Measurements from ENCODE around the gene ZFP62. TPM values are rescaled to one million over a fixed set of nuclear protein-coding genes. Genes with fewer than 3 reads are reported as not detected.
A peak's percentile ranks its signal among the peaks of the same experiment; 100 is the strongest.

ZFP62 gene
- total and polyA plus RNA-seq, 12 donors = 6.4 to 24.9 (median 13.6) TPM

GRCh38 chr5:180817893-180818674 is 43.0 kb downstream of the ZFP62 start:
- intact Hi-C loops (cut with DNase I) = loop anchor here in 3 of 10 donors (5.0 to 10.0 kb wide), 2 partner anchors 44 to 427 kb away; partner anchors contain the start of genes ZFP62 (in 2 of the 3) and RACK1 (in 1 of the 3)
- Histone ChIP-seq H3K27me3 (no peaks in the 10 kb centered on the region), H3K9me3 (no peaks in the 10 kb centered on the region), H3K4me3 (peak overlapping the region in 1 of 10 donors; percentile 4), H3K4me1 (peaks cover 8 to 92% (median 59%) of the 10 kb centered on the region in 9 donors), H3K36me3 (no peaks in the 10 kb centered on the region), H3K27ac (peak overlapping the region; percentile 55 to 91 (median 86))
- DNase-seq (no peak), ATAC-seq (no peak)
- WGBS, 2 donors = 49 to 61% methylated on average over 13 of the region's 13 CpGs
- TF ChIP-seq, protein P1, sequence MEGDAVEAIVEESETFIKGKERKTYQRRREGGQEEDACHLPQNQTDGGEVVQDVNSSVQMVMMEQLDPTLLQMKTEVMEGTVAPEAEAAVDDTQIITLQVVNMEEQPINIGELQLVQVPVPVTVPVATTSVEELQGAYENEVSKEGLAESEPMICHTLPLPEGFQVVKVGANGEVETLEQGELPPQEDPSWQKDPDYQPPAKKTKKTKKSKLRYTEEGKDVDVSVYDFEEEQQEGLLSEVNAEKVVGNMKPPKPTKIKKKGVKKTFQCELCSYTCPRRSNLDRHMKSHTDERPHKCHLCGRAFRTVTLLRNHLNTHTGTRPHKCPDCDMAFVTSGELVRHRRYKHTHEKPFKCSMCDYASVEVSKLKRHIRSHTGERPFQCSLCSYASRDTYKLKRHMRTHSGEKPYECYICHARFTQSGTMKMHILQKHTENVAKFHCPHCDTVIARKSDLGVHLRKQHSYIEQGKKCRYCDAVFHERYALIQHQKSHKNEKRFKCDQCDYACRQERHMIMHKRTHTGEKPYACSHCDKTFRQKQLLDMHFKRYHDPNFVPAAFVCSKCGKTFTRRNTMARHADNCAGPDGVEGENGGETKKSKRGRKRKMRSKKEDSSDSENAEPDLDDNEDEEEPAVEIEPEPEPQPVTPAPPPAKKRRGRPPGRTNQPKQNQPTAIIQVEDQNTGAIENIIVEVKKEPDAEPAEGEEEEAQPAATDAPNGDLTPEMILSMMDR (IDR thresholded peaks at IDR 0.05) = no peak

DNA sequence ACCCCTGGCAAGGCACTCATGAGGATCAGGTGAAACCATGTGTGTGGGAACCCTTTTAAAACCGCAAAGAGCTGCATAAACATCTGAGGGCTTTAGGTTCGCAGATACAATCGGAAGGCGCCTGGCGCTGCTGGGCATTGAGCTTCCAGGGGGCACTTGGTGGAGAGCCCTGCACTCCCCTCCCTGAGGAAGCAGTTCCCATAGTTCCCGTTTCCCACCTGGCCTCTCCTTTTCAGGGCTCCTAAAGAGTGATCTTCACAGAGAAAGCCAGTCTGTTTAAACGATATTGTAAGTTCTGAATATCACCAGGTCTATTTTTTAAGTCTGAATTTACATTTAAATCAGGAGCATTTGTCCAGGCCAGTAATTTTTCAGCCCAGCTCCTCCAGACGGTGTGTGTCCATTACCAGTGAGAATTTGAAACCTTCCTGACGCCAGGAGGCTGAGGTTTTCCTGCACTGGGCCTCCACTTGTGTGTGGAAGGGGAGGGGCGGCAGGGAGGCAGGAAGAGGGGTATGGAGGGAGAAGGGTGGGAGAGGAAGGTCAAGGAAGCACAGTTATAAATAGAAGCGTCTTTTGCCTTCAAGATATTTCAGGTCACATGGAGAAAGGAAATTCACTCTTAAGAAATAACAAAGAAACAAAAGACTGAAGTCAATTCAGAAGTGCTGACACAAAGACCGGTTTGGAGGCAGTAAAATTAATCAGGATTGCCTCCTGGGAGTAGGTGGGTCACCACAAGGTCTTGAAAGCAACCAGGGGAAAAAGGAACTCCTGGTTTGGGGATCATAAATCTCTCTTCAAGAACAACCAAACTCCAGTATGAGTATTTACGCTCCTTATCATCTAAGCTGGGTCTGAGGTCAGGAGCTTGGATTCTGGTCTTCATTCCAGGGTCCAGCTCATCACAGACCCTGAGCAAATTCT is 44.2 kb downstream of the ZFP62 start:
- H3K36me3 ChIP-seq = no peaks in the 10 kb centered on the region
- peak; percentile 52 to 91 (median 84) for ATAC-seq
- H3K27ac ChIP-seq = peak overlapping the region; percentile 55 to 91 (median 86)
- DNase-seq = peak; percentile 64 to 86
- TF ChIP-seq, protein P1 (IDR thresholded peaks at IDR 0.05) = peak in 3 of 9 donors; percentile 17 to 32 (median 22)
- no peaks in the 10 kb centered on the region for H3K27me3 ChIP-seq
- intact Hi-C loops (cut with DNase I) = loop anchor here in 3 of 10 donors (5.0 to 10.0 kb wide), 2 partner anchors 45 to 428 kb away; partner anchors contain the start of genes ZFP62 (in 2 of the 3) and RACK1 (in 1 of the 3)
- no peaks in the 10 kb centered on the region for H3K9me3 ChIP-seq
- H3K4me3 ChIP-seq = peak overlapping the region in 1 of 10 donors; percentile 76
- H3K4me1 ChIP-seq = peaks cover 8 to 95% (median 66%) of the 10 kb centered on the region in 9 donors
- 38 to 42% methylated on average over 13 of the region's 13 CpGs for WGBS, 2 donors

DNA sequence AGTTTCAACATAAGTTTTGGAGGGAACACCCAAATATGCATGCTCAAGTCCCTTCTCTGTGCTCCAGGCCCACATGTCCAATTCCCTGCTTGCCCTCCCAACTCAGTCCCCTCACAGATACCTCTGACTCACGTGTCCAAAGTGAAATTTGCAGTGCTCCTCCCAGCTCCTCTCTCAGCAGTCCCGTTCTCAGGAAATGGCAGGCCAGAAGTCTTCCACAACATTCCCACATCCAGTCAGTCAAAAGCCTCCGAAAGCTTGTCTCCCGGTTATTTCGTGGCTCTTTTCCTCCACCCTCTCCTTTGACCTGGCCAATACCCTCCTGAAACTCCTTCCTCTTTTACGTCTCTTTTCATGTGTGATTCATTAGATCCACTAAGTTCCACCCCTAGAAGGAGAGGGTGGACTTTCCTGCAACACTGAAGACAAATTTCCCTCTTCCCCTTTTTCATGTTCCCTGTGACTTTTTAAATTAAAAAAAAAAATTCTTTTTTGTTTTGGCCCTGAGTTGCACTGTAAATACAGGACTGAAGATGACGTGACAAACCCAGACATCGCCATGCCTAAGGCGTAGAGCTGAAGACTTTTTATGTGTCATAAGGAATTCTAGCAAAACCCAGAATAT is 45.7 kb downstream of the ZFP62 start:
- H3K4me3 ChIP-seq = peak overlapping the region in 9 of 10 donors; percentile 15 to 76 (median 36)
- ATAC-seq (peak in 3 of 8 donors; percentile 6 to 26 (median 21)), DNase-seq (no peak)
- TF ChIP-seq, protein P1 (IDR thresholded peaks at IDR 0.05) = no peak
- 60 to 63% methylated on average over 9 of the region's 9 CpGs for WGBS, 2 donors
- H3K36me3 ChIP-seq = no peaks in the 10 kb centered on the region
- intact Hi-C loops (cut with DNase I) = loop anchor here in 3 of 10 donors (5.0 to 10.0 kb wide), 2 partner anchors 47 to 429 kb away; partner anchors contain the start of genes ZFP62 (in 2 of the 3) and RACK1 (in 1 of the 3)
- H3K27me3 ChIP-seq = no peaks in the 10 kb centered on the region
- H3K9me3 ChIP-seq = no peaks in the 10 kb centered on the region
- H3K27ac ChIP-seq = peak overlapping the region; percentile 17 to 91 (median 86)
- peaks cover 12 to 91% (median 66%) of the 10 kb centered on the region in 9 donors for H3K4me1 ChIP-seq
